Breast epithelium (tissue), 4 donors: ENCODE measurements around the gene SYNE1. TPM values are rescaled to one million over a fixed set of nuclear protein-coding genes. Genes with fewer than 3 reads are reported as not detected.

Experiments
- DNase-seq, 2 donors: peaks; one replicate each; pipeline ENCODE4 v3.0.0-alpha.2; 2019; ENCODE audit warnings: low spot score in 2 of 2
- H3K27ac ChIP-seq, 2 donors: fragments of 200-600 bp; sonication (generic) in 1 of 2; one replicate each; pipeline ENCODE4 v1.5.1; 2016 to 2019; ENCODE audit warnings: mild to moderate bottlenecking in 1 of 2
- H3K27me3 ChIP-seq, 2 donors: fragments of 200-600 bp; sonication (generic) in 1 of 2; one replicate each; pipeline versions ENCODE4 v1.5.1 to v1.6.0; 2017 to 2019; ENCODE audit warnings: control low read depth in 1 of 2, mild to moderate bottlenecking in 1 of 2
- H3K36me3 ChIP-seq: fragments of 200-600 bp; one replicate; pipeline ENCODE4 v1.5.1; 2019
- H3K4me1 ChIP-seq, 2 donors: fragments of 200-600 bp; sonication (generic); one replicate each; pipeline ENCODE4 v1.5.1; 2016 to 2019; ENCODE audit warnings: control low read depth in 1 of 2
- H3K4me3 ChIP-seq, 3 donors: fragments of 200-600 bp; sonication (generic); 1 replicate in 2 of 3; 2 replicates in 1 of 3; pipeline ENCODE4 v1.5.1; 2016 to 2019; ENCODE audit warnings: mild to moderate bottlenecking in 3 of 3, moderate library complexity in 2 of 3
- H3K9me3 ChIP-seq, 2 donors: fragments of 200-600 bp; sonication (generic) in 1 of 2; one replicate each; pipeline ENCODE4 v1.5.1; 2016 to 2019; ENCODE audit warnings: control low read depth in 1 of 2
- POLR2A ChIP-seq: fragments of 450-650 bp; IDR thresholded peaks from one replicate; pipeline ENCODE4 v1.6.1; 2016; ENCODE audit warnings: antibody characterized with exemption, mild to moderate bottlenecking, moderate library complexity
- POLR2AphosphoS5 ChIP-seq, 3 donors: sonication (generic); formaldehyde crosslinking; IDR thresholded peaks; one replicate each; pipeline ENCODE4 v1.6.1; 2017; ENCODE audit warnings: antibody characterized with exemption in 3 of 3
- intact Hi-C: fragments of 100-400 bp; cut with DNase I; formaldehyde crosslinking; loops from one replicate; pipeline ENCODE4 v1.15.1; 2023; ENCODE audit warnings: low total_unique reads
- total RNA-seq, 3 donors: library from RNA; depleted of rRNA; stranded (reverse); fragments of >200 nt; gene quantifications; one replicate each; pipeline ENCODE4 v1.1.0, GENCODE V29; 2016
- TF ChIP-seq, protein P1 (sequence below), 3 donors: fragments of 450-650 bp; IDR thresholded peaks; one replicate each; pipeline ENCODE4 v1.5.1; 2016 to 2017; ENCODE audit warnings: antibody characterized with exemption in 3 of 3, mild to moderate bottlenecking in 3 of 3, moderate library complexity in 3 of 3

Gene SYNE1
- total RNA-seq, 3 donors from 2014 or later: 80.9 to 106 (median 95.7) TPM

DNA sequence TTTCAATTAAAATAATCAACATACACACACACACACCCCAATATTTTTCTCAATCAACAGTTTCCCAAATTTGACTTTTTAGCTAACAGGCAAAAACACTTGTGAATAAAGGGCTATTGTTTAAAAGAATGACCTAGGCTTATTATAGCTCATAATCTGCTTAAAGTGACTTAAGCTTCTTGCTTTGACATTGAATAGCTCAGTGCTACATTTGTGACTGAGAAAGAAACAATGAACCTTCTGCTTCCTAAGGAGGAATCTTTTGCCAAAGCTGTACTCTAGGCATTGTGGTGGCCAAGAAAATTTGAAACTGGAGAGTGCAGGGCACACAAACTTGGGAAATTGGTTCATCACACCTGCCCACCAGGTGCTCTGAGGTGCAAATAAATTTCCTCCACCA, 282.0 kb downstream of the SYNE1 start:
- no peak for DNase-seq
- no peak overlapping the region for H3K4me3 ChIP-seq
- no peaks in the 10 kb centered on the region for H3K9me3 ChIP-seq

DNA sequence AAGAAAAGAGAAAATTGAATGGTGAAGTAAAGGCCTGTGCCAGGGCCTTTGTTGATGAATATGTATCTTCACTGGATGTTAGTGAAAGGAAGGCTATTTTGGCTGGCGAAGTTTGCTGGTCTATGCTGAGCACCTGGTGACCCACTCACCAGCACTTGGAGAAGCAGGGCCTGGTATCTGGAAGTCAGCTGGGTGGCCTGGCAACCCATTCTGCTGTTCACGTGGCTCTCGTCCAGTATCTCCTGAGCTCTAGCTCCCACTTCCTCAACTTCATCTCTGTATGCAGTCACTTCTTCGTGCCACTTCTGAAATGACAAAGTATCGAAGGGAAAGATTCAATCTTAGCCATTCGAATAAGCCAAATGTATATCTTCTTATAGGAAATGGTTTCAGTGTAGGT, 283.7 kb downstream of the SYNE1 start:
- no peaks in the 10 kb centered on the region for H3K27me3 ChIP-seq
- H3K9me3 ChIP-seq: no peaks in the 10 kb centered on the region
- intact Hi-C loops: no loop called here
- no peak for DNase-seq
- peaks cover 7% of the 10 kb centered on the region for H3K36me3 ChIP-seq
- H3K4me1 ChIP-seq: no peaks in the 10 kb centered on the region
- TF ChIP-seq POLR2A: no peak
- TF ChIP-seq, protein P1, sequence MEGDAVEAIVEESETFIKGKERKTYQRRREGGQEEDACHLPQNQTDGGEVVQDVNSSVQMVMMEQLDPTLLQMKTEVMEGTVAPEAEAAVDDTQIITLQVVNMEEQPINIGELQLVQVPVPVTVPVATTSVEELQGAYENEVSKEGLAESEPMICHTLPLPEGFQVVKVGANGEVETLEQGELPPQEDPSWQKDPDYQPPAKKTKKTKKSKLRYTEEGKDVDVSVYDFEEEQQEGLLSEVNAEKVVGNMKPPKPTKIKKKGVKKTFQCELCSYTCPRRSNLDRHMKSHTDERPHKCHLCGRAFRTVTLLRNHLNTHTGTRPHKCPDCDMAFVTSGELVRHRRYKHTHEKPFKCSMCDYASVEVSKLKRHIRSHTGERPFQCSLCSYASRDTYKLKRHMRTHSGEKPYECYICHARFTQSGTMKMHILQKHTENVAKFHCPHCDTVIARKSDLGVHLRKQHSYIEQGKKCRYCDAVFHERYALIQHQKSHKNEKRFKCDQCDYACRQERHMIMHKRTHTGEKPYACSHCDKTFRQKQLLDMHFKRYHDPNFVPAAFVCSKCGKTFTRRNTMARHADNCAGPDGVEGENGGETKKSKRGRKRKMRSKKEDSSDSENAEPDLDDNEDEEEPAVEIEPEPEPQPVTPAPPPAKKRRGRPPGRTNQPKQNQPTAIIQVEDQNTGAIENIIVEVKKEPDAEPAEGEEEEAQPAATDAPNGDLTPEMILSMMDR (IDR thresholded peaks at IDR 0.05): no peak
- no peak for TF ChIP-seq POLR2AphosphoS5 (IDR thresholded peaks at IDR 0.05)
- H3K4me3 ChIP-seq: no peak overlapping the region
- no peak overlapping the region for H3K27ac ChIP-seq

More for the DNA sequence above, 282.0 kb downstream of the SYNE1 start:
- Histone ChIP-seq H3K4me1 (no peaks in the 10 kb centered on the region), H3K36me3 (peaks cover 7% of the 10 kb centered on the region), H3K27me3 (no peaks in the 10 kb centered on the region), H3K27ac (no peak overlapping the region)
- TF ChIP-seq POLR2AphosphoS5 (IDR thresholded peaks at IDR 0.05) (no peak), POLR2A (no peak)
- TF ChIP-seq, protein P1 (IDR thresholded peaks at IDR 0.05): no peak
- intact Hi-C loops: no loop called here

- no peak overlapping the region for H3K4me3 ChIP-seq
- no peaks in the 10 kb centered on the region for H3K4me1 ChIP-seq
- H3K9me3 ChIP-seq: no peaks in the 10 kb centered on the region
- intact Hi-C loops: no loop called here
- DNase-seq: no peak
- no peak overlapping the region for H3K27ac ChIP-seq
- TF ChIP-seq, protein P1 (IDR thresholded peaks at IDR 0.05): no peak
- TF ChIP-seq POLR2A (no peak), POLR2AphosphoS5 (IDR thresholded peaks at IDR 0.05) (no peak)
- no peaks in the 10 kb centered on the region for H3K27me3 ChIP-seq
- peaks cover 7% of the 10 kb centered on the region for H3K36me3 ChIP-seq
These were observed 285.4 kb downstream of the SYNE1 start for GRCh38 chr6:152351742-152352141.

- no peaks in the 10 kb centered on the region for H3K9me3 ChIP-seq
- peaks cover 7% of the 10 kb centered on the region for H3K36me3 ChIP-seq
- H3K4me3 ChIP-seq: no peak overlapping the region
- no peak for DNase-seq
- H3K27ac ChIP-seq: no peak overlapping the region
- TF ChIP-seq POLR2AphosphoS5 (IDR thresholded peaks at IDR 0.05) (no peak), POLR2A (no peak)
- TF ChIP-seq, protein P1 (IDR thresholded peaks at IDR 0.05): no peak
- H3K4me1 ChIP-seq: no peaks in the 10 kb centered on the region
- intact Hi-C loops: no loop called here
- no peaks in the 10 kb centered on the region for H3K27me3 ChIP-seq
These were observed 286.1 kb downstream of the SYNE1 start for GRCh38 chr6:152351110-152351509.

DNA sequence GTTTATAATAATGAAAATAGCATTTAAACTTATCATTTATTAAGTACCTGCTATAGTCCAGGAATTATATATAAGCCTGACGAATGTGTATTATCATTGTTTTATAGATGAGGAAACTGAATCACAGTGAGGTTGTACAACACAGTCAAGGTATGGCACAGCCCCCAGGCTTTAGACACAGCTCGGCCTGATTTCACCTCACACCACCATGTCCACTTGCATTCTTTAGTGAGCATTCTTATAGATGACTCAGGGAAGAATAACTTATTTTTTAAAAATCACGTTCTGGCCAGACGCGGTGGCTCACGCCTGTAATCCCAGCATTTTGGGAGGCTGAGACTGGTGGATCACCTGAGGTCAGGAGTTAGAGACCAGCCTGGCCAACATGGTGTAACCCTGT, 289.0 kb downstream of the SYNE1 start:
- H3K4me1 ChIP-seq: no peaks in the 10 kb centered on the region
- no peaks in the 10 kb centered on the region for H3K9me3 ChIP-seq
- no peaks in the 10 kb centered on the region for H3K27me3 ChIP-seq
- no peak overlapping the region for H3K27ac ChIP-seq
- TF ChIP-seq POLR2A (no peak), POLR2AphosphoS5 (IDR thresholded peaks at IDR 0.05) (no peak)
- TF ChIP-seq, protein P1 (IDR thresholded peaks at IDR 0.05): no peak
- intact Hi-C loops: no loop called here
- no peak for DNase-seq
- peaks cover 7% of the 10 kb centered on the region for H3K36me3 ChIP-seq
- H3K4me3 ChIP-seq: no peak overlapping the region
